ENCODE measurements around the gene OR10A6. TPM values are rescaled to one million over a fixed set of nuclear protein-coding genes. Genes with fewer than 3 reads are reported as not detected.

OR10A6 gene
- total RNA-seq, 1 donor from 2014 or later = not detected

DNA sequence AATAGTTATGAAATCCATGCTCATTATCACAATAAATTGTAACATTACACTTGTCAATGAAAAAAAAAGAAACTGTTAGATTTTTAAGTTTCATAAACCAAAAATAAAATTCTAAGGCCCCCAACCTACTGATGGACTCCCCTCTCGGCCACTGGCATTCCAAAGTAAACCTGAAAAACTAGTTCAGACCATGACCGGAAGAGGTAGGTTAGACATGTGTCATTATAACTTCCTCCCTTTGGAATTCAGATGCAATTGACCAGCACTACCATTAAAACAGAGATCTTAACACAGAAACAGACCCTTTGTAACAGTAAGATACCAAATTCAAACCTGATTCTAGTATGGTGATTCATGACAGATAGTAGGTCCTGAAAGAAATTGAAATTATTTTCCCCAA lies 12.9 kb downstream of the OR10A6 start:
- H3K36me3 Mint-ChIP-seq (ENCODE audit: unreplicated experiment) = no peaks in the 10 kb centered on the region
- H3K27me3 Mint-ChIP-seq (ENCODE audit: unreplicated experiment) = no peaks in the 10 kb centered on the region
- H3K9me3 Mint-ChIP-seq (ENCODE audit: unreplicated experiment) = no peaks in the 10 kb centered on the region
- no peaks in the 10 kb centered on the region for H3K4me1 Mint-ChIP-seq (ENCODE audit: unreplicated experiment)
- DNase-seq (ENCODE audit: extremely low spot score, unreplicated experiment) = no peak
- no peak overlapping the region for H3K27ac Mint-ChIP-seq (ENCODE audit: unreplicated experiment)
- H3K4me3 Mint-ChIP-seq (ENCODE audit: unreplicated experiment) = no peak overlapping the region
- TF ChIP-seq, protein P1, sequence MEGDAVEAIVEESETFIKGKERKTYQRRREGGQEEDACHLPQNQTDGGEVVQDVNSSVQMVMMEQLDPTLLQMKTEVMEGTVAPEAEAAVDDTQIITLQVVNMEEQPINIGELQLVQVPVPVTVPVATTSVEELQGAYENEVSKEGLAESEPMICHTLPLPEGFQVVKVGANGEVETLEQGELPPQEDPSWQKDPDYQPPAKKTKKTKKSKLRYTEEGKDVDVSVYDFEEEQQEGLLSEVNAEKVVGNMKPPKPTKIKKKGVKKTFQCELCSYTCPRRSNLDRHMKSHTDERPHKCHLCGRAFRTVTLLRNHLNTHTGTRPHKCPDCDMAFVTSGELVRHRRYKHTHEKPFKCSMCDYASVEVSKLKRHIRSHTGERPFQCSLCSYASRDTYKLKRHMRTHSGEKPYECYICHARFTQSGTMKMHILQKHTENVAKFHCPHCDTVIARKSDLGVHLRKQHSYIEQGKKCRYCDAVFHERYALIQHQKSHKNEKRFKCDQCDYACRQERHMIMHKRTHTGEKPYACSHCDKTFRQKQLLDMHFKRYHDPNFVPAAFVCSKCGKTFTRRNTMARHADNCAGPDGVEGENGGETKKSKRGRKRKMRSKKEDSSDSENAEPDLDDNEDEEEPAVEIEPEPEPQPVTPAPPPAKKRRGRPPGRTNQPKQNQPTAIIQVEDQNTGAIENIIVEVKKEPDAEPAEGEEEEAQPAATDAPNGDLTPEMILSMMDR (IDR thresholded peaks at IDR 0.05) = no peak

DNA sequence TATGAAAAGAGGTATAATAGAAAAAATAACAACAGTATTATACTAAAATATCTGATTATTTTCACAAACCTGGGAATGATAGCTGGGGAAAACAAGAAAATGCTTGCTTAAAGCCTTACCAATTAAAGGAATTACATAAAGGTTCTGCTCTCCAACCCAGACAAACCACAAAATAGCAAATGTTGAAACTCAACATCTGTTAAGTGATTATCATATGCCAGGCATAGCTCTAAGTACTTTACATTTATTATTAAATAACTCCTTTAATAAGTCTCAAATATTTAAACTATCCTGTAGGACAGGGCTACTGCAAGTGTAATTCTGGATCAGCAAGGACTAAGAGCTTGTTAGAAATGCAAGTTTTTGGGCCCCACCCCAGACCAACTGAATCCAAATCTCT lies 20.1 kb downstream of the OR10A6 start:
- peaks cover 14% of the 10 kb centered on the region for H3K4me1 Mint-ChIP-seq (ENCODE audit: unreplicated experiment)
- H3K27me3 Mint-ChIP-seq (ENCODE audit: unreplicated experiment) = no peaks in the 10 kb centered on the region
- no peak overlapping the region for H3K4me3 Mint-ChIP-seq (ENCODE audit: unreplicated experiment)

DNA sequence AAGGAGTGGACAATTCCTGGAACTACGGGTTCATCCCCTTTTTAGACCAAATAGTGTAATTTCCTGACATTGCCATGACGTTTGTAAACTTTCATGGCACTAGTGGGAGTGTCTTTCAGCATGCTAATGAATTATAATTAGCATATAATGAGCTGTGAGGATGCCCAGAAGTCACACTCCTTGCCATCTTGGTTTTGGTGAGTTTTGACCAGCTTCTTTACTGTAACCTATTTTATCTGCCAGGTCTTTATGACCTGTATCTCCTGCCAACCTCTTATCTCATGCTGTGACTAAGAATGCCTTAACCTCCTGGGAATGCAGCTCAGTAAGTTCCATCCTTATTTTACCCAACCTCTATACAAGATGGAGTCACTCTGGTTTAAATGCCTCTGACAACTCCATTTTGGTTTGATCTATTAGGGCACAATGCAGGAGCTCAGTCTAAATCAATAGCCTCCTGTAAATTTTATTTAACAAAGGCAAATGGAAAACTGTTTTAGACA lies 20.7 kb downstream of the OR10A6 start:
- H3K9me3 Mint-ChIP-seq (ENCODE audit: unreplicated experiment) = no peaks in the 10 kb centered on the region
- H3K36me3 Mint-ChIP-seq (ENCODE audit: unreplicated experiment) = no peaks in the 10 kb centered on the region
- TF ChIP-seq, protein P1 (IDR thresholded peaks at IDR 0.05) = no peak
- H3K27me3 Mint-ChIP-seq (ENCODE audit: unreplicated experiment) = no peaks in the 10 kb centered on the region
- H3K27ac Mint-ChIP-seq (ENCODE audit: unreplicated experiment) = no peak overlapping the region
- H3K4me3 Mint-ChIP-seq (ENCODE audit: unreplicated experiment) = no peak overlapping the region
- H3K4me1 Mint-ChIP-seq (ENCODE audit: unreplicated experiment) = peaks cover 21% of the 10 kb centered on the region
- no peak for DNase-seq (ENCODE audit: extremely low spot score, unreplicated experiment)

More for the DNA sequence above, 20.1 kb downstream of the OR10A6 start:
- Mint-ChIP-seq H3K36me3 (ENCODE audit: unreplicated experiment) (no peaks in the 10 kb centered on the region), H3K27ac (ENCODE audit: unreplicated experiment) (no peak overlapping the region), H3K9me3 (ENCODE audit: unreplicated experiment) (no peaks in the 10 kb centered on the region)
- no peak for DNase-seq (ENCODE audit: extremely low spot score, unreplicated experiment)
- TF ChIP-seq, protein P1 (IDR thresholded peaks at IDR 0.05) = no peak

DNA sequence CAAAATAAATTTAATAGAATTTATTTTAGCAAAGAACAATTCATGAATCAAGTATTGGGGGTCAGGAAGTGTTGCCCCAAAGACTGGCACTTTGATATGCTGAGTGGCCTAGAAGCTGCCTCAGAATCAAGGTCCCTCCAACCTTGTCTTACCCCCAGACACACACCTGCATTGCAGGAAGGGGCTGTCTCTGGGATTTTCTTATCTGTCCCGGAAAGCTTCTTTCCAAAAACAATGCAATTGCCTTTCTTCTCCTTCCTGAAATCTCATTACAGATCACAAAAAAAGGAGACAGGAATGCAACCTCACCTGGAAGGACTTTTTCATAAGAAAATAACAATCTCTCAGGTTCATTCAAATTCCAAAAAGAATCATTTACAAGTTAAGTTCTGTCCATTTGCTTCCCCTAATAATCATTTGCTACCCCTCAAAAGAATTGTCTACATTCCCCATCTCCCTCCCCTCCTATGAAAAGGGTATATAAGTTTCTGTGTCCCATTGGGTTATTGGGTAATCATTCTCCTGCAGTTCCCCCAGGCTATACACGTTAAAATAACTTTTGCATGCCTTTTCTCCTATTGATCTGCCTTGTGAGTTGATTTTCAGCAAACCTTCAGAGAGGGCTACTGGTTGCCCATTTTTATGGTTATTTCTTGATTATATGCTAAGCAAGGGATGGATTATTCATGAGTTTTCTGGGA lies 21.3 kb downstream of the OR10A6 start:
- Mint-ChIP-seq H3K27ac (ENCODE audit: unreplicated experiment) (no peak overlapping the region), H3K36me3 (ENCODE audit: unreplicated experiment) (no peaks in the 10 kb centered on the region), H3K4me1 (ENCODE audit: unreplicated experiment) (peaks cover 26% of the 10 kb centered on the region), H3K4me3 (ENCODE audit: unreplicated experiment) (no peak overlapping the region), H3K27me3 (ENCODE audit: unreplicated experiment) (no peaks in the 10 kb centered on the region), H3K9me3 (ENCODE audit: unreplicated experiment) (no peaks in the 10 kb centered on the region)
- DNase-seq (ENCODE audit: extremely low spot score, unreplicated experiment) = no peak
- TF ChIP-seq, protein P1 (IDR thresholded peaks at IDR 0.05) = no peak

DNA sequence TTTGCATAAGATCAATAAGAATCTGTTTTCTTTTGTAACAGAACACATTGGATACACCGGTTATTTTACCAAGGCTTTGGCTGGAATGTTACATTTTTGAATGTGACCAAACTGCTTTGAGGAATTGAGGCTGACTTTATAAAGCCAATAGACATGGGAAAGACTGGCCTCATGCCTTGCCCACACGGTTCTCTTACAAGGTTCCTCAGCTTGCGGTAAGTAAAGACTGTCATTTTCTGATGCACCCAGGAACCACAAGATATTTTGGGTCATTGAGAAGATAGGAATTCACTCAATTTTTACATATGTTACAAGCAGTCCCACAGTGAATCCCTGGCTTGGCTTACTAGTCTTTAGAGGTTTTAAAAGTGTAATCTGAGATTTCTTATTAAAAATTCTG lies 23.9 kb downstream of the OR10A6 start:
- no peak overlapping the region for H3K27ac Mint-ChIP-seq (ENCODE audit: unreplicated experiment)
- no peak for DNase-seq (ENCODE audit: extremely low spot score, unreplicated experiment)
- H3K27me3 Mint-ChIP-seq (ENCODE audit: unreplicated experiment) = no peaks in the 10 kb centered on the region
- no peaks in the 10 kb centered on the region for H3K9me3 Mint-ChIP-seq (ENCODE audit: unreplicated experiment)
- H3K36me3 Mint-ChIP-seq (ENCODE audit: unreplicated experiment) = no peaks in the 10 kb centered on the region
- peaks cover 42% of the 10 kb centered on the region for H3K4me1 Mint-ChIP-seq (ENCODE audit: unreplicated experiment)
- TF ChIP-seq, protein P1 (IDR thresholded peaks at IDR 0.05) = no peak
- H3K4me3 Mint-ChIP-seq (ENCODE audit: unreplicated experiment) = no peak overlapping the region
